Stomach (tissue), 4 donors: Measurements from ENCODE around the gene BABAM2.

Experiments
- EP300 ChIP-seq: sonication (generic); formaldehyde crosslinking; IDR thresholded peaks from one replicate; pipeline ENCODE4 v1.6.1; 2017; ENCODE audit warnings: antibody characterized with exemption
- POLR2AphosphoS5 ChIP-seq, 3 donors: sonication (generic); formaldehyde crosslinking; IDR thresholded peaks; one replicate each; pipeline ENCODE4 v1.6.1; 2016; ENCODE audit warnings: antibody characterized with exemption in 3 of 3

DNA sequence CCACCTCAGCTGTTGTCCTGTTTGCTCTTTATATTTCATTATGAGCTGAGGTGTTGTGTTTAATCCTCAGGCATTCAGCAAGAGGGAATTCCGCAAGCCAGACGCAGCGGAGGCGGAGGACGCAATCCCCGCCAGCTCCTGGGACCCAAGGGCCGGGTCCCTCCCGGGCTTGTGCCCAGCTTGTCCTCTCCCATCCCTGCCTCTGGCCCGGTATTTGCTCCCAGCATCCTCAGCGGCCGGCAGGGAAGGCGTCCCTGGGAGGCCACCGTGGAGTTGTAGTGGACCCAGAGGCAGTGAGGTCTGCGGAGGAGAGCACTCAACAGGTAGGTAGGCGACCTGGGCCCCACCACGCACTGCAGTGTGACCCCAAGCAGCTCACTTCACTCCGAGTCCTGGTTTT, 459.7 kb downstream of the BABAM2 start:
- TF ChIP-seq EP300 = no peak
- no peak for TF ChIP-seq POLR2AphosphoS5 (IDR thresholded peaks at IDR 0.05)
